Placental pericyte (primary cell): ENCODE results near the gene TDRD3. TPM values are rescaled to one million over a fixed set of nuclear protein-coding genes. Genes with fewer than 3 reads are reported as not detected.

Source experiments
- small RNA-seq: library from RNA; depleted of rRNA; stranded (forward); fragments of <200 nt; gene quantifications from one replicate; pipeline ENCODE3, GENCODE V24; 2012; ENCODE audit warnings: low replicate concordance
- total RNA-seq: library from RNA; depleted of rRNA; stranded (reverse); fragments of >200 nt; gene quantifications from 2 replicates; pipeline ENCODE4 v1.2.3, GENCODE V29; 2012

The TDRD3 gene
- 12.9 and 16.6 TPM in 2 replicates for total RNA-seq

DNA sequence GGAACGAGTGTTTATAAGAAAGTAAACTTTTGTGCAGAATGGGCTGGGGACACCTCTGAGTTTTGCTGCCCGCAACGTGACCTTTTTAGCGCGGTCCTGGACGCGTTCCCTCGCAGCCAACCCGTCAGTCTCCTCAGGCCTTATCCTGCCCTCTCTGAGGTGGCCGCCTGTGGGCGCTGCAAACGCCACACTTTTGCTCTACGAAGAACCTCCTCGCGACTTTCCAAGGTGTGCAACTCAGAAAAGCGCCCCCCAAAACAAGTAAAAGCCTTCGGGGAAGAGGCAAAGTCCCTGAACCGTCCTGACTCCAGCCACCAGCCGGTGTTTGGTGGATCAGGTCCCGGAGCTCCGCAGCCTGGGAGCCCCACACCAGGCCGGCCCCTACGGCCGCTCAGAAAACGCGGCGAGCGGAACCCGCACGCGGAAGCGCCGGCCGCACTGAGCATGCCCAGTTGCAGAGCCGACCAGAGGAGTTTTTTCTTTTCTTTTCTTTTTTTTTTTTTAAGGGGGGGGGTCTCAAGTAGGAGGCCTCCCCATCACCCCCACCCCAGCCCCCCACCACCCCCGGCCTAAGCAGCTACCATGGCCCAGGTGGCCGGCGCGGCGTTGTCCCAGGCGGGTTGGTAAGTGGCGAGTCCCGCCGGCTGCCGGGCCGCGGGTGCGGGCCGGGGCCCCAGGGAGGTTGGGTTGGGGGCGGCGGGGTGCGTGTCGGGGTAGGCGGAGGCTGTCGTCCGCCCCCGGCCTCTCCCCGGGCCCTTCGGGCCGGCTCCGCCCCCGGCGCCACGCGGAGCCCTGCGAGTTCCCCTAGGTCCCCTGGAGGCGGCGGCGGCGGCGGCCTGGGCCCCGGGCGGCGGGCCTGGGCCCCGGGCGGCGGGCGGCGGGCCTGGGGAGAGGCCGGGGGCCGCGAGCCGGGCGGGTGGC lies at the start of gene TDRD3:
TSS of gene TDRD3 (plus strand) at position 438 of the 921 bp plus-strand sequence. CDS start at position 583, 145 bp downstream.

Small RNAs within 50 kb of the gene (small RNA-seq; reads per million reads assigned to genes)
- not detected for gene RNA5SP31

Other genes starting within 250 kb of the TDRD3 start
- 5.3 and 35.2 TPM in 2 replicates for gene DIAPH3, start 233.3 kb upstream of the TDRD3 start, total RNA-seq